Ectodermal cell (in vitro differentiated cells): ENCODE data around the gene EIF4E3.

Experiments
- H3K27ac ChIP-seq: 2 replicates; pipeline ENCODE4 v1.7.0; 2013; ENCODE audit warnings: mild to moderate bottlenecking, low read depth, low read length; ENCODE audit not compliant: insufficient read depth, poor library complexity, severe bottlenecking
- H3K27me3 ChIP-seq: 2 replicates; pipeline ENCODE4 v1.7.0; 2013; ENCODE audit warnings: mild to moderate bottlenecking, low read length; ENCODE audit not compliant: insufficient read depth, control insufficient read depth, poor library complexity, severe bottlenecking
- H3K36me3 ChIP-seq: one replicate; pipeline ENCODE4 v1.7.0; 2013; ENCODE audit warnings: low read length; ENCODE audit not compliant: control insufficient read depth, insufficient read depth
- H3K4me1 ChIP-seq: one replicate; pipeline ENCODE4 v1.7.0; 2013; ENCODE audit warnings: low read length; ENCODE audit not compliant: control insufficient read depth, insufficient read depth
- H3K4me3 ChIP-seq: 2 replicates; pipeline ENCODE4 v1.7.0; 2013; ENCODE audit warnings: low read depth, low read length, control low read depth; ENCODE audit not compliant: insufficient read depth
- H3K9me3 ChIP-seq: 2 replicates; pipeline ENCODE4 v1.7.0; 2013; ENCODE audit warnings: mild to moderate bottlenecking, low read length, moderate library complexity; ENCODE audit not compliant: control insufficient read depth
- WGBS, 2 experiments: methylation state at CpG; one replicate each; pipeline ENCODE4 v1.1.7; 2013; ENCODE audit warnings: missing lambda C conversion rate in 2 of 2; 5-methylcytosine and 5-hydroxymethylcytosine counted together

Gene EIF4E3

DNA sequence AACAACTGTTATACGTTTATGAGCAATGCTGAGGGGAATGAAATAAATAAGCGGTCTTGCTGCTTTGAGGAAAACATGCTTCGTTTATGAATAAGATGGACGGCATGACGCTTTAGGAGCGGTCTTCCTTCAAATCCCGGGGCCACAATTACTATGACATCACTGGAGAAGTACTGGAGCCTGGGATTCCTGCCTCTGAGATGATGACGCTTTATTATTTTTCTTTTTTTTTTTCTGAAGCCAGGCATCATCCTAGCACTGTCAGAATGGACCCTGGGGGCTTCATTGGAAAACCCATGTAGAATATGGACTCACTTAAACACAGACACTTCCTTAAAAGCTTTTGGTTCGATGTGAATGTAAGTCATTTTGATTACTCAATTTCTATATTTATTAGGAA is 89.2 kb downstream of the EIF4E3 start:
- Histone ChIP-seq H3K4me3 (no peak overlapping the region), H3K4me1 (no peaks in the 10 kb centered on the region)

GRCh38 chr3:71634671-71635070 is 90.5 kb downstream of the EIF4E3 start:
- no peaks in the 10 kb centered on the region for H3K9me3 ChIP-seq
- H3K36me3 ChIP-seq, result no peaks in the 10 kb centered on the region
- no peaks in the 10 kb centered on the region for H3K27me3 ChIP-seq
- H3K27ac ChIP-seq, result no peak overlapping the region
- H3K4me3 ChIP-seq, result no peak overlapping the region
- H3K4me1 ChIP-seq, result no peaks in the 10 kb centered on the region

More for the DNA sequence above, 89.2 kb downstream of the EIF4E3 start:
- Histone ChIP-seq H3K27ac (no peak overlapping the region), H3K27me3 (no peaks in the 10 kb centered on the region), H3K36me3 (no peaks in the 10 kb centered on the region), H3K9me3 (no peaks in the 10 kb centered on the region)
- WGBS, 2 experiments, result 94 to 96% methylated on average over 8 of the region's 9 CpGs

- 50 to 100% methylated on average over 1 to 2 of the region's 2 CpGs for WGBS, 2 experiments
- H3K36me3 ChIP-seq, result no peaks in the 10 kb centered on the region
- H3K4me3 ChIP-seq, result no peak overlapping the region
- H3K27me3 ChIP-seq, result no peaks in the 10 kb centered on the region
- H3K9me3 ChIP-seq, result no peaks in the 10 kb centered on the region
- no peaks in the 10 kb centered on the region for H3K4me1 ChIP-seq
- H3K27ac ChIP-seq, result no peak overlapping the region
Observed at GRCh38 chr3:71629711-71630110, 95.5 kb downstream of the EIF4E3 start.

GRCh38 chr3:71629289-71629688 is 95.9 kb downstream of the EIF4E3 start:
- Histone ChIP-seq H3K4me1 (no peaks in the 10 kb centered on the region), H3K27ac (no peak overlapping the region), H3K9me3 (no peaks in the 10 kb centered on the region), H3K36me3 (no peaks in the 10 kb centered on the region), H3K4me3 (no peak overlapping the region), H3K27me3 (no peaks in the 10 kb centered on the region)
- 93% methylated on average over 7 to 8 of the region's 8 CpGs for WGBS, 2 experiments

- Histone ChIP-seq H3K4me3 (no peak overlapping the region), H3K4me1 (no peaks in the 10 kb centered on the region)
Observed at GRCh38 chr3:71628522-71628921, 96.7 kb downstream of the EIF4E3 start.

DNA sequence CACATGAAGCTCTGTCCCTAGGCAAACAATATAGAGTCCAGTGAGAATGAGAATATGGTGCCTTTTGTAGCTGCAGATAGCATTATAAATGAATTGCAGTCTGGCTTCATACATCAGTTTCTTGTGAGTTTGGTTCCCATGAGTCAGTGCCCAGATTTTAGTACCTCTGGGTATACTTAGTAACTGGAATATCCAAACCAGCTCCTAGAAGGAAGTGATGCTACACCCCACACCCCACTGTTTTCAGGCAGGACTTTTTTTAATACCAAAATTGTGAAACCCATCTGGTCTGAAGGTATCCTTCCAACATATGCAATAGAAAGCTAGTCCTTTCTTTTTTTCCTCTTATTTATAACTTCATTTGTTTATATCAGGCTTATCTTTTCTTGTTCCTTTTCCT is 99.5 kb downstream of the EIF4E3 start:
- no peaks in the 10 kb centered on the region for H3K9me3 ChIP-seq

More at GRCh38 chr3:71628522-71628921, 96.7 kb downstream of the EIF4E3 start:
- 89 to 96% methylated on average over 6 of the region's 6 CpGs for WGBS, 2 experiments
- Histone ChIP-seq H3K27ac (no peak overlapping the region), H3K9me3 (no peaks in the 10 kb centered on the region), H3K36me3 (no peaks in the 10 kb centered on the region), H3K27me3 (no peaks in the 10 kb centered on the region)

More for the DNA sequence above, 99.5 kb downstream of the EIF4E3 start:
- H3K36me3 ChIP-seq, result no peaks in the 10 kb centered on the region
- H3K27ac ChIP-seq, result no peak overlapping the region
- H3K4me1 ChIP-seq, result no peaks in the 10 kb centered on the region
- H3K27me3 ChIP-seq, result no peaks in the 10 kb centered on the region
- no peak overlapping the region for H3K4me3 ChIP-seq
